WTC11 (cell line): ENCODE data around the gene MIER2. TPM values are rescaled to one million over a fixed set of nuclear protein-coding genes. Genes with fewer than 3 reads are reported as not detected.

Source experiments
- ATAC-seq: fragments of 200-7000 bp; cut with Tn5 transposase; 2 replicates; pipeline ENCODE4 v1.10.0; 2021; ENCODE audit warnings: mild to moderate bottlenecking, moderate library complexity
- CTCF ChIA-PET: fragments of 300-600 bp; sonication (Branson Sonifier 250); formaldehyde crosslinking; loops from one replicate; lab custom pipeline; 2021; ENCODE audit warnings: antibody characterized with exemption; lab: Charles Lee
- POLR2A ChIA-PET: fragments of 350-600 bp; sonication (Branson Sonifier 250); formaldehyde crosslinking; loops from one replicate; lab custom pipeline; 2021; ENCODE audit warnings: antibody characterized with exemption; lab: Charles Lee
- DNase-seq: peaks from one replicate; pipeline ENCODE4 v3.0.0; 2021; ENCODE audit warnings: low spot score
- H3K27ac Mint-ChIP-seq: 2 replicates; pipeline ENCODE4 v1.8.0; 2021; ENCODE audit warnings: mixed read lengths
- H3K27me3 Mint-ChIP-seq: 2 replicates; pipeline ENCODE4 v1.8.0; 2021; ENCODE audit warnings: low read depth, mild to moderate bottlenecking, moderate library complexity, mixed read lengths
- H3K36me3 Mint-ChIP-seq: 2 replicates; pipeline ENCODE4 v1.8.0; 2021; ENCODE audit warnings: mixed read lengths
- H3K4me1 Mint-ChIP-seq: 2 replicates; pipeline ENCODE4 v1.8.0; 2022; ENCODE audit warnings: mixed read lengths
- H3K4me3 Mint-ChIP-seq: 2 replicates; pipeline ENCODE4 v1.8.0; 2021; ENCODE audit warnings: mild to moderate bottlenecking, moderate library complexity, mixed read lengths
- H3K9me3 Mint-ChIP-seq: 2 replicates; pipeline ENCODE4 v1.8.0; 2021; ENCODE audit warnings: mixed read lengths
- FOXJ3 ChIP-seq: sonication (generic); formaldehyde crosslinking; IDR thresholded peaks from 2 replicates; pipeline ENCODE4 v1.9.0; 2021; ENCODE audit warnings: missing genetic modification reagents, mild to moderate bottlenecking, borderline replicate concordance
- FOXP1 ChIP-seq: sonication (generic); formaldehyde crosslinking; IDR thresholded peaks from 2 replicates; pipeline ENCODE4 v1.8.0; 2022; ENCODE audit warnings: missing genetic modification reagents, mild to moderate bottlenecking, moderate library complexity, borderline replicate concordance
- NFATC4 ChIP-seq: fragments of 250-450 bp; sonication (Bioruptor Pico); IDR thresholded peaks from 2 replicates; pipeline ENCODE4 v1.9.0; 2021; ENCODE audit warnings: mild to moderate bottlenecking
- NFE2L1 ChIP-seq: sonication (generic); formaldehyde crosslinking; IDR thresholded peaks from 2 replicates; pipeline ENCODE4 v1.8.1; 2023; ENCODE audit warnings: missing genetic modification reagents
- total RNA-seq: library from RNA; stranded (reverse); gene quantifications from 3 replicates; pipeline ENCODE4 v1.2.3, GENCODE V29; 2021
- TF ChIP-seq, protein P1 (sequence below): sonication (generic); formaldehyde crosslinking; IDR thresholded peaks from 2 replicates; pipeline ENCODE4 v1.8.1; 2022; ENCODE audit warnings: mild to moderate bottlenecking, moderate library complexity, missing genetic modification reagents
- TF ChIP-seq, protein P2 (sequence below): sonication (generic); formaldehyde crosslinking; IDR thresholded peaks from 2 replicates; pipeline ENCODE4 v1.8.0; 2022; ENCODE audit warnings: mild to moderate bottlenecking, missing genetic modification reagents
- TF ChIP-seq, protein P3 (sequence below): fragments of 250-450 bp; sonication (Bioruptor Pico); conservative IDR thresholded peaks from 2 replicates; pipeline ENCODE4 v1.9.0; 2021; ENCODE audit warnings: mild to moderate bottlenecking
- TF ChIP-seq, protein P4 (sequence below): sonication (generic); formaldehyde crosslinking; IDR thresholded peaks from 2 replicates; pipeline ENCODE4 v1.8.1; 2023; ENCODE audit warnings: mild to moderate bottlenecking, missing genetic modification reagents, moderate library complexity
- TF ChIP-seq, protein P5 (sequence below): sonication (generic); formaldehyde crosslinking; IDR thresholded peaks from 2 replicates; pipeline ENCODE4 v1.8.1; 2023; ENCODE audit warnings: mild to moderate bottlenecking, missing genetic modification reagents, moderate library complexity
- TF ChIP-seq, protein P6 (sequence below): fragments of 250-450 bp; sonication (Bioruptor Pico); IDR thresholded peaks from 2 replicates; pipeline ENCODE4 v2.1.2; 2022; ENCODE audit warnings: mild to moderate bottlenecking, moderate library complexity

The MIER2 gene
- total RNA-seq, 1 experiment from 2014 or later: 56.3 TPM

DNA sequence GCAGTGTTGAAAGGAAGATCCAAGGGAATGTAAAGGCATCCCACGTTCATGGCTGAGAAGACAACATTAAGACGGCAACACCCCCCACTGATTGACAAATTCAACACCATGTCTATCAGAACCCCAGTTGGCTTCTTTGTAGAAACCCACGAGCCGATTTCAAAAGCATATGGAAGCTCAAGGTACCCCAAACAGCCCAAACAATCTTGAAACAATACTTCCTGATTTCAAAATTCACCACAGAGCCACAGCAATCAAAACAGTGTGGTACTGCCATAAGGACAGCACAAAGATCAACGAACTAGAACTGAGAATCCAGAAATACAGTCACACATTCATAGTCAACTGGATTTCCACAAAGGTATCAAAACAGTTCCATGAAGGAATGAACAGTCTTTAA, 6.2 kb downstream of the MIER2 start:
- no peak overlapping the region for H3K4me3 Mint-ChIP-seq
- peaks cover 25% of the 10 kb centered on the region for H3K4me1 Mint-ChIP-seq
- no peaks in the 10 kb centered on the region for H3K27me3 Mint-ChIP-seq
- H3K9me3 Mint-ChIP-seq: no peaks in the 10 kb centered on the region
- ChIA-PET CTCF (no interaction called here), POLR2A (no interaction called here)
- TF ChIP-seq, protein P1, sequence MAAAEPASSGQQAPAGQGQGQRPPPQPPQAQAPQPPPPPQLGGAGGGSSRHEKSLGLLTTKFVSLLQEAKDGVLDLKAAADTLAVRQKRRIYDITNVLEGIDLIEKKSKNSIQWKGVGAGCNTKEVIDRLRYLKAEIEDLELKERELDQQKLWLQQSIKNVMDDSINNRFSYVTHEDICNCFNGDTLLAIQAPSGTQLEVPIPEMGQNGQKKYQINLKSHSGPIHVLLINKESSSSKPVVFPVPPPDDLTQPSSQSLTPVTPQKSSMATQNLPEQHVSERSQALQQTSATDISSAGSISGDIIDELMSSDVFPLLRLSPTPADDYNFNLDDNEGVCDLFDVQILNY: no peak
- TF ChIP-seq, protein P2, sequence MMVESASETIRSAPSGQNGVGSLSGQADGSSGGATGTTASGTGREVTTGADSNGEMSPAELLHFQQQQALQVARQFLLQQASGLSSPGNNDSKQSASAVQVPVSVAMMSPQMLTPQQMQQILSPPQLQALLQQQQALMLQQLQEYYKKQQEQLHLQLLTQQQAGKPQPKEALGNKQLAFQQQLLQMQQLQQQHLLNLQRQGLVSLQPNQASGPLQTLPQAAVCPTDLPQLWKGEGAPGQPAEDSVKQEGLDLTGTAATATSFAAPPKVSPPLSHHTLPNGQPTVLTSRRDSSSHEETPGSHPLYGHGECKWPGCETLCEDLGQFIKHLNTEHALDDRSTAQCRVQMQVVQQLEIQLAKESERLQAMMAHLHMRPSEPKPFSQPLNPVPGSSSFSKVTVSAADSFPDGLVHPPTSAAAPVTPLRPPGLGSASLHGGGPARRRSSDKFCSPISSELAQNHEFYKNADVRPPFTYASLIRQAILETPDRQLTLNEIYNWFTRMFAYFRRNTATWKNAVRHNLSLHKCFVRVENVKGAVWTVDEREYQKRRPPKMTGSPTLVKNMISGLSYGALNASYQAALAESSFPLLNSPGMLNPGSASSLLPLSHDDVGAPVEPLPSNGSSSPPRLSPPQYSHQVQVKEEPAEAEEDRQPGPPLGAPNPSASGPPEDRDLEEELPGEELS: no peak
- TF ChIP-seq, protein P3, sequence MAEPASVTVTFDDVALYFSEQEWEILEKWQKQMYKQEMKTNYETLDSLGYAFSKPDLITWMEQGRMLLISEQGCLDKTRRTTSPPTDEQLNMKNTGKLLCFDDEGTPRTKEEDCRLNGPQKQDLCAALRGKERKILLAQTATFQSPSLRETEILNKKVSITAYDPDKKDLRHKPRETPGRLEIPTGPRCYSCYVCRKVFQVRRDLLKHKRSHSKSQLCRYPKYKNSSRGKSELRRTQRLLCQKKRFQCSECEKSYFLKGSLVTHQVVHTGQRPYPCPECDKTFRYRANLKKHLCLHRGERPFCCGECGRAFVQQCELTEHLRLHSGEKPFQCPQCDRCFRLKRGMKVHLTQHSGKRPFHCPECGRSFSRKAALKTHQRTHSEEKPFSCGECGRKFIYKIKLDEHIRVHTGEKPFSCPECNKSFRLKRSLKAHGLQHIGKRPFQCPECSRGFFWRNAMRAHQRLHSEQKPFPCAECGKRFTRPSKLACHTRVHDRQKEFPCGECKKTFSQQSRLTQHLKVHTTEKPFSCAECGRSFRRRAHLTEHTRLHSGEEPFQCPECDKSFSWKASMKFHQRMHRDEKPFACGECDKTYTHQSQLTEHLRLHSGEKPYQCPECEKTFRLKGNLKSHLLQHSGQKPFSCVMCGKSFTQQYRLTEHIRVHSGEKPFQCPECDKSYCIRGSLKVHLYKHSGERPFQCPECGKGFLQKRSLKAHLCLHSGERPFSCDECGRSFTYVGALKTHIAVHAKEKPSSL (CRISPR knock-in tag): no peak
- H3K36me3 Mint-ChIP-seq: peaks cover 35% of the 10 kb centered on the region
- H3K27ac Mint-ChIP-seq: no peak overlapping the region
- ATAC-seq: no peak
- no peak for DNase-seq

DNA sequence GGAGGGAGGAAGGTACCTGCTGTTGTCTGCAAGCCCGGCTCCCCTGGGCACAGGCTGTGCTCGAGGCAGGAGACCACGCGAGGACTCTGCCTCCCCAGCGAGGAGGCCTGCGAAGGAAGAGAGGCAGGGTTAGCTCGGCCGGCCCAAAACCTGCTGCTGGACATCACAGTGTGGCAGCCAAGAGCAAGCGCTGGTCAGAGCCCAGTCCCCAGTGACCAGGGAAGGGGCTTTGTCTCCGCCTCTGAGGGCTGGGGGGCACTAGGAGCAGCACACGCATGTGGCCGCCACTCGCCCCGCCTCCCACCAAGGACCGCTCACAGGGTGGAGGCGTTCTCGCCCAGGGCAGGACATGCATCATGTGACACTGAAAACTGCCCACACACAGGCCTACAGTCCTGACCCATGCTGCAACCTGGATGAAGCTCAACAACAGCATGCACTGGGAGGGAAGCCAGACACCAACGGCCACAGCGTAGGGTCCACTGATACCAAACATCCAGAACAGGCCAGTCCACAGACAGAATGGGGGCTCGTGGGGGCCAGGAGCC, 8.5 kb downstream of the MIER2 start:
- Mint-ChIP-seq H3K27ac (peak overlapping the region; percentile 60; the same call in 1 of the 2 replicates), H3K36me3 (peaks cover 29% of the 10 kb centered on the region), H3K4me1 (peaks cover 5% of the 10 kb centered on the region), H3K9me3 (no peaks in the 10 kb centered on the region), H3K27me3 (no peaks in the 10 kb centered on the region), H3K4me3 (no peak overlapping the region)
- ChIA-PET POLR2A (no interaction called here), CTCF (no interaction called here)
- TF ChIP-seq, protein P4, sequence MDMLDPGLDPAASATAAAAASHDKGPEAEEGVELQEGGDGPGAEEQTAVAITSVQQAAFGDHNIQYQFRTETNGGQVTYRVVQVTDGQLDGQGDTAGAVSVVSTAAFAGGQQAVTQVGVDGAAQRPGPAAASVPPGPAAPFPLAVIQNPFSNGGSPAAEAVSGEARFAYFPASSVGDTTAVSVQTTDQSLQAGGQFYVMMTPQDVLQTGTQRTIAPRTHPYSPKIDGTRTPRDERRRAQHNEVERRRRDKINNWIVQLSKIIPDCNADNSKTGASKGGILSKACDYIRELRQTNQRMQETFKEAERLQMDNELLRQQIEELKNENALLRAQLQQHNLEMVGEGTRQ: peak; percentile 45; the same call in 1 of the 2 replicates
- TF ChIP-seq, protein P5, sequence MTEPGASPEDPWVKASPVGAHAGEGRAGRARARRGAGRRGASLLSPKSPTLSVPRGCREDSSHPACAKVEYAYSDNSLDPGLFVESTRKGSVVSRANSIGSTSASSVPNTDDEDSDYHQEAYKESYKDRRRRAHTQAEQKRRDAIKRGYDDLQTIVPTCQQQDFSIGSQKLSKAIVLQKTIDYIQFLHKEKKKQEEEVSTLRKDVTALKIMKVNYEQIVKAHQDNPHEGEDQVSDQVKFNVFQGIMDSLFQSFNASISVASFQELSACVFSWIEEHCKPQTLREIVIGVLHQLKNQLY (CRISPR knock-in tag): no peak
- ATAC-seq (no peak), DNase-seq (no peak)

DNA sequence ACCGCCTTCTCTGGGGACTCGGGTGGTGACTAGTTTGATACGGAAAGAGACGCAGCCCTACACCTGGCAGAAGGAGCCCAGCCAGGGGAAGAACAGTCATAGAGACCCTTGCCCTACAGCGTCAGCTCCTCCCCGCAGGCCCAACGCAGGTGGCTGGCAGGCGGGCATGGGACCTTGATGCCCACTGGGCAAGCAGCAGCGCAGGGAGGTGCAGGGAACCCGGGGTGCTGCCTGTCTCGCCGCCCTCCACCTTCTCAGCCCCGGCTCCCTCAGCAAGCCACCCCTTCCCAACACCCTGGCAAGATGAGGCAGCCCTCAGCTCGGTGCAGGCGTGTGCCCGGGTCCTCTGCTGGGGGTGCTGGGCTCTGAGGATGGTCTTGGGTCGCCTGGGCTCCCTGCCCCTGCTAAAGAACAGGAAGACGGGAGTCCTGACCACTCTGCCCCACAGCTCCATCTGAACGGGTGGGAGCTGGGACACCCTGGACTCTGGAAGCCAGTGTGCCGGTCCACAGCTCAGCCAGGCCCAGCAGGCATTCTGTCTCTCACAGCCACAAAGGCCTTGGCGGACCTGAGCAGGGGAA, 9.0 kb downstream of the MIER2 start:
- 0 out of 2 replicates have a peak overlapping the region, but pooled peaks have one; percentile 23 for H3K27ac Mint-ChIP-seq
- CTCF ChIA-PET: no interaction called here
- POLR2A ChIA-PET: no interaction called here
- peaks cover 2% of the 10 kb centered on the region; the same call in 1 of the 2 replicates for H3K4me1 Mint-ChIP-seq
- TF ChIP-seq NFE2L1 (CRISPR knock-in tag) (no peak), FOXP1 (CRISPR knock-in tag) (no peak), FOXJ3 (CRISPR knock-in tag) (no peak), NFATC4 (CRISPR knock-in tag) (no peak)
- TF ChIP-seq, protein P6, sequence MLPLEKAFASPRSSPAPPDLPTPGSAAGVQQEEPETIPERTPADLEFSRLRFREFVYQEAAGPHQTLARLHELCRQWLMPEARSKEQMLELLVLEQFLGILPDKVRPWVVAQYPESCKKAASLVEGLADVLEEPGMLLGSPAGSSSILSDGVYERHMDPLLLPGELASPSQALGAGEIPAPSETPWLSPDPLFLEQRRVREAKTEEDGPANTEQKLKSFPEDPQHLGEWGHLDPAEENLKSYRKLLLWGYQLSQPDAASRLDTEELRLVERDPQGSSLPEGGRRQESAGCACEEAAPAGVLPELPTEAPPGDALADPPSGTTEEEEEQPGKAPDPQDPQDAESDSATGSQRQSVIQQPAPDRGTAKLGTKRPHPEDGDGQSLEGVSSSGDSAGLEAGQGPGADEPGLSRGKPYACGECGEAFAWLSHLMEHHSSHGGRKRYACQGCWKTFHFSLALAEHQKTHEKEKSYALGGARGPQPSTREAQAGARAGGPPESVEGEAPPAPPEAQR (CRISPR knock-in tag): no peak
- no peak overlapping the region for H3K4me3 Mint-ChIP-seq
- peaks cover 3% of the 10 kb centered on the region for H3K9me3 Mint-ChIP-seq
- no peak for ATAC-seq
- no peaks in the 10 kb centered on the region for H3K27me3 Mint-ChIP-seq
- peaks cover 34% of the 10 kb centered on the region for H3K36me3 Mint-ChIP-seq
- no peak for DNase-seq
